Mononuclear cell (primary cell): ENCODE measurements around the gene FUT3. TPM values are rescaled to one million over a fixed set of nuclear protein-coding genes. Genes with fewer than 3 reads are reported as not detected.
"Not testable (repeated sequence)": the region's sequence is repeated elsewhere in the genome, so short reads cannot be mapped to it uniquely, and the experiment has no call there.

ENCODE experiments used
- H3K27me3 ChIP-seq: 2 replicates; pipeline ENCODE4 v1.6.0; 2011; ENCODE audit warnings: low read length, control low read depth; ENCODE audit not compliant: insufficient read depth
- H3K4me1 ChIP-seq: 2 replicates; pipeline ENCODE4 v1.5.1; 2011; ENCODE audit warnings: mild to moderate bottlenecking, low read length, control low read depth; ENCODE audit not compliant: insufficient read depth
- H3K4me3 ChIP-seq: 2 replicates; pipeline ENCODE4 v1.5.1; 2011; ENCODE audit warnings: mild to moderate bottlenecking, low read length, moderate library complexity
- H3K9me3 ChIP-seq: 2 replicates; pipeline ENCODE4 v1.5.1; 2011; ENCODE audit warnings: low read depth, mild to moderate bottlenecking, control low read depth, low read length
- total RNA-seq: library from RNA; depleted of rRNA; stranded (reverse); fragments of >200 nt; gene quantifications from one replicate; pipeline ENCODE4 v1.2.3, GENCODE V29; 2012

Gene FUT3
- total RNA-seq, 1 donor: 0.21 TPM

DNA sequence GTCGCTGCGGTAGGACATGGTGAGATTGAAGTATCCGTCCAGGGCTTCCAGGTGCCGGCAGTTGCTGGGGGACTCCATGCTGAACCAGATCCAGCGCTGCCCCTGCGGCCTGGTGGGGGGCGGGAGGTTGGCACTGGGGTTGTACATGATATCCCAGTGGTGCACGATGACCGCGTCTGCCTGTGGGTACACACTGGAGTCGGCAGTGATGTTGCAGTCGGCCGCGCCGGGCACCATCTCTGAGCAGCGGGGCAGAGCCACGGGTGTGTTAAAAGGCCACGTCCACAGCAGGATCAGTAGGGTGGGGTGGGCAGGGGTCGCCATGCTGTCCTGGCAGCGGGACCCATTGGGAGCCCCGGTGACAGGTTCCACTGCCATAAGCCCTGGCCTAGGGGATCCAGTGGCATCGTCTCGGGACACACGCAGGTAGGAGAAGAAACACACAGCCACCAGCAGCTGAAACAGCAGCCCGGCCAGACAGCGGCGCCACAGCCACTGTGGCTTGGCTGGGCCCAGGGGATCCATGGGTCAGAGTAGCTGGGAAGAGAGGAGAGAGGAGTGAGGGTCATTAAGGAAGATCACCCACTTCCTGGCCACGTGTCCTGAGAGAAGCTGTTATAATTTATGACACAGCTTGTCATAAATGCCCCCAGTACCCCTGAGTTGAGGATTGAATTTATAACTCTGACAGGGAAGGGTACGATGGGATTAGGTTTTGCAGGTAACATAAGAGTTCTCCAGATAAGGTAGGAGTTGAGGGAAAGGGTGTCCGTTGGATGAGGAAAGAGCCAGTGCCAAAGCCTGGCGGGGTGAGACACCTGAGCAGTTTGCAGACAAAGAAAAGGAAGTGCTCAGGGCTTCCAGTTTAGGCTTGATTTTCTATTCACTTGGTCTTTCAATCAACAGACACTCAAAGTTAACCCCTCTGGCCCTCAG, 16.2 kb upstream of the FUT3 start:
- H3K4me1 ChIP-seq: no peaks in the 10 kb centered on the region
- H3K4me3 ChIP-seq: no peak overlapping the region
- no peaks in the 10 kb centered on the region for H3K9me3 ChIP-seq
- no peaks in the 10 kb centered on the region for H3K27me3 ChIP-seq

DNA sequence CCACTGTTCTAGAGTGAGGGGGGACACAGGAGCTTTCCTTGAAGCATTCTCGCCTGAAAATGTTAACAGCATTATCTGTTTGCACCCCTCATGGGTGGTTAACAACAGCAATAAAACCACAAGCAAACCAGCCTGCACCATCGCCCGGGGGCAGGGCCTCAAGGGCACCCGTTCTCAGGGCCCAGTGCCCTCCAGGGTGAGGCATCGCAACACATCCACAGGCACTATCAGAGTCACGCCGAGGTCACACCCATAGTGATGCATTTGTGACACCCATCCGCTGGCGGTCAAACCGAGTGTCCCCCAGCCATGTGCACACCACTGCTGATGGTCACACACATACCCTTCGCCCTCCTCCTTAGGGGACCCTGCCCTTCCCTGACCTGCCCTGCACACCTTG, 14.5 kb upstream of the FUT3 start:
- Histone ChIP-seq H3K27me3 (no peaks in the 10 kb centered on the region), H3K4me3 (no peak overlapping the region), H3K4me1 (no peaks in the 10 kb centered on the region), H3K9me3 (no peaks in the 10 kb centered on the region)

DNA sequence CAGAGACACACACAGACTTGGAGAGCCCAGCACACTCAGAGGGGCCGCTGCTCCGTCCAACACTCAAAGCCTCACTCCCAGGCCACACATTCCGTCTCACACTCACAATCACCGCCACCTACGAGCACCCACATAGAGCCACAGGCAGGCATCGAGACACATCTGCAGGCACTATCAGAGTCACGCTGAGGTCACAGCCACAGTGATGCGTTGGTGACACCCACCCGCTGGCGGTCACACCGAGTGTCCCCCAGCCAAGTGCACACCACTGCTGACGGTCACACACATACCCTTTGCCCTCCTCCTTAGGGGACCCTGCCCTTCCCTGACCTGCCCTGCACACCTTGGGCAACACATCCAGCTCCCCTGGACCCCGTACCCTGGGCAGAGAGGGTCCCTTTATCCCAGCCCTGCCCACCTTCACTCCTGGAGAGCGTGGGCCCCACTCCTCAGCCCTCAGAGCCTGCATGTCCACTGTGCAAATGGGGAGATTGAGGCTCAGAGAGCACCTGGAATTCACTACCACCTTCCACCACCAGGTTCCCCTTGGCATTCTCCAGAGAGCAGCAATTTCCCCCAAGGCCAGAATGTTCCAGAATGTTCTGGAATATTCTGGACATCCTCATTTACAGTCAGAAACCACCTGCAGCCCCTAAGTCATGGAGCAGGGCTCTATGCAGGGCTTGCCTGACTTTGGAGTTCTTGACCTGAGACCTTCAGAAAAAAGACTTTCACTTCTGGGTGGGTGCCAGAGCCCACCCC, 13.7 kb upstream of the FUT3 start:
- Histone ChIP-seq H3K4me1 (no peaks in the 10 kb centered on the region), H3K27me3 (no peaks in the 10 kb centered on the region), H3K9me3 (no peaks in the 10 kb centered on the region), H3K4me3 (no peak overlapping the region)

- Histone ChIP-seq H3K4me1 (no peaks in the 10 kb centered on the region), H3K4me3 (no peak overlapping the region), H3K27me3 (no peaks in the 10 kb centered on the region), H3K9me3 (no peaks in the 10 kb centered on the region)
Observed at GRCh38 chr19:5864013-5864720, 12.9 kb upstream of the FUT3 start.

GRCh38 chr19:5863030-5863665, 11.9 kb upstream of the FUT3 start:
- H3K27me3 ChIP-seq: no peaks in the 10 kb centered on the region
- no peaks in the 10 kb centered on the region for H3K9me3 ChIP-seq
- no peak overlapping the region for H3K4me3 ChIP-seq
- H3K4me1 ChIP-seq: no peaks in the 10 kb centered on the region

DNA sequence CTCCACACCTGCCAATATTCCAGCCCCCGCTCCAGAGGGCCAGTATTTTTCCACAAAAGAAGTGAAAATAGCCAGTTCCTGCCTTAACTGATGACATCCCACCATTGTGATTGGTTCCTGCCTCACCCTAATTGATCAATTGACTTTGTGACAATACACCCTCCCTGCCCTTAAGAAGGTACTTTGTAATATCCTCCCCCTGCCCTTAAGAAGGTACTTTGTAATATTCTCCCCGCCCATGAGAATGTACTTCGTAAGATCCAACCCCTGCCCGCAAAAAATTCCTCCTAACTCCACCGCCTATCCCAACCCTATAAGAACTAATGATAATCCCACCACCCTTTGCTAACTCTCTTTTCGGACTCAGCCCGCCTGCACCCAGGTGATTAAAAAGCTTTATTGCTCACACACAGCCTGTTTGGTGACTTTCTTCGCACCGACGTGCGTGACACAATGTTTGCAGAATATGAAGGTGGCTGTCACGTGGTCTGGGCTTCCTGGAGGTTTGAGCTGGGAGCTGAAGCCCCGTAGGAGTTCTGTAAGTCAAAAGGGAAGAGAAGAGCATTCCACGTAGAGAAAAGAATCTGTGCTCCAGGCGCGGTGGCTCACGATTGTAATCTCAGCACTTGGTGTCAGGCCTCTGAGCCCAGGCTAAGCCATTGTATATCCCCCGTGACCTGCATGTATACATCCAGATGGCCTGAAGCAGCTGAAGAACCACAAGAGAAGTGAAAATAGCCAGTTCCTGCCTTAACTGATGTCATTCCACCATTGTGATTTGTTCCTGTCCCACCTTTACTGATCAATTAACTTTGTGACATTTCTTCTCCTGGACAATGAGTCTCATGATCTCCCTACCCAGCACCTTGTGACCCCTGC, 6.2 kb upstream of the FUT3 start:
- H3K27me3 ChIP-seq: no peaks in the 10 kb centered on the region
- H3K4me3 ChIP-seq: no peak overlapping the region
- no peaks in the 10 kb centered on the region for H3K4me1 ChIP-seq
- H3K9me3 ChIP-seq: no peaks in the 10 kb centered on the region

GRCh38 chr19:5855151-5855550, 3.9 kb upstream of the FUT3 start:
- not testable (repeated sequence) for H3K4me3 ChIP-seq, H3K9me3 ChIP-seq, H3K27me3 ChIP-seq, H3K4me1 ChIP-seq

GRCh38 chr19:5854121-5854520, 2.9 kb upstream of the FUT3 start:
- not testable (repeated sequence) for H3K4me1 ChIP-seq, H3K27me3 ChIP-seq, H3K4me3 ChIP-seq, H3K9me3 ChIP-seq

DNA sequence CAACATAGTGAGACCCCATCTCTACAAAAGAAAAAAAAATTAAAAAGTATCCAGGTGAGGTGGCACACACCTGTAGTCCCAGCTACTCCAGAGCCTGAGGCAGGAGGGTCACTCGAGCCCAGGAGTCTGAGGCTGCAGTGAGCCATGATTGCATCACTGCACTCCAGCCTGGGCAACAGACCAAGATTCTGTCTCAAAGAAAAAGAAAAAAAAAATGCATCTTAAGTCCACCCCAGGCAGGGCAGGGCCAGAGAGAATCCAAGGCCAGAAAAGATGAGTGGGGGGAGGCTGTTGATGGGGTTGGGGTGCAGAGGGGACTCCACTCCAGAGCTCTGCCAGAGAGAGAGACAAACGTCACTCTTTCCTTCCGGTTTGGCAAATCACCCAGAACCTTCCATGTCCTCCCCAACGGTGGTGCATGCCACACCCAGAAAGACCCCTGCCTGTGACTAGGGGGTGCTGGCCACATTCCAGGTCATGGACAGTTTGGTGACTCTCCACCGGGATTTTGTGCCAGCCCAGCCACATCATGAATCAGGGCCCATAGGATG, 431 bp downstream of the FUT3 start:
- no peak overlapping the region for H3K4me3 ChIP-seq
- no peaks in the 10 kb centered on the region for H3K27me3 ChIP-seq

DNA sequence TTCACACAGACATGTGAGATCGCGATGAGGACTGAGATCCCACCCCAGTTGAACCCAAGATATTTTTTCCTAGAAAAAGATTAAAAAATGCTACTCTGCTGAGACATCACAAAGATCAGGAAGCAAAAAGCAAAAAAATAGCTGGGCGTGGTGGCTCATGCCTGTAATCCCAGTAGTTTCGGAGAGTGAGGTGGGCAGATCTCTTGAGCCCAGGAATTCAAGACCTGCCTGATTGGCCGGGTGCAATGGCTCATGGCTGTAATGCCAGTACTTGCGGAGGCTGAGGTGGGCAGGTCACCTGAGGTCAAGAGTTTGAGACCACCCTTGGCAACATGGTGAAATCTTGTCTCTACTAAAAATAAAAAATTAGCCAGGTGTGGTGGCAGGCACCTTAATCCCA, 1.1 kb downstream of the FUT3 start:
- H3K27me3 ChIP-seq: no peaks in the 10 kb centered on the region
- no peak overlapping the region for H3K4me3 ChIP-seq
- no peaks in the 10 kb centered on the region for H3K9me3 ChIP-seq
- no peaks in the 10 kb centered on the region for H3K4me1 ChIP-seq

More for the DNA sequence above, 431 bp downstream of the FUT3 start:
- no peaks in the 10 kb centered on the region for H3K4me1 ChIP-seq
- no peaks in the 10 kb centered on the region for H3K9me3 ChIP-seq

DNA sequence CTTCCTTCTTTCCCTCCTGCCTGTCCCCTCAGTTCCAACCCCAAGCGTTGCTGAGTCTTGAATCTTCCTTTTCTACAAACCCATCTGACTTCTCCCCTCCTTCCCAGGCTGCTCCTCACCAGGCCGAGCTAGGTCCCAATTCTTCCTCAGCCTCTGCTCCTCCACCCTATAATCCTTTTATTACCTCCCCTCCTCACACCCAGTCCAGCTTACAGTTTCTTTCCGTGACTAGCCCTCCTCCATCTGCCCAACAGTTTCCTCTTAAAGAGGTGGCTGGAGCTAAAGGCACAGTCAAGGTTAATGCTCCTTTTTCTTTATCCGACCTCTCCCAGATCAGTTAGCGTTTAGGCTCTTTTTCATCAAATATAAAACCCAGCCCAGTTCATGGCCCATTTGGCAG, 2.6 kb downstream of the FUT3 start:
- H3K4me1 ChIP-seq, H3K27me3 ChIP-seq, H3K4me3 ChIP-seq, H3K9me3 ChIP-seq: not testable (repeated sequence)

DNA sequence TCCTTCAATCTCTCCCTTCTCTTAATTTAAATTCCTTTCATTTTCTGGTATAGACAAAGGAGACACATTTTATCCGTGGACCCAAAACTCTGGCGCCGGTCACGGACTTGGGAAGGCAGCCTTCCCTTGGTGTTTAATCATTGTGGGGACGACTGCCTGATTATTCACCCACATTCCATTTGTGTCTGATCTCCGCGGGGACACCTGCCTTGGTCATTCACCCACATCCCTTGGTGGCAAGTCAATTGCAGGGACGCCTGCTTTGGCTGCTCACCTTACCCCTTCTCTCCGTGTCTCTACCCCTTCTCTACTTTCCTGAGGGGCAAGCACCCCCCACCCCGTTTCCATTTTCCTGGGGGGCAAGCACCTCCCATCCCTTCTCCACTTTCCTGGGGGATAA, 3.4 kb downstream of the FUT3 start:
- not testable (repeated sequence) for H3K27me3 ChIP-seq, H3K9me3 ChIP-seq, H3K4me3 ChIP-seq, H3K4me1 ChIP-seq

- Histone ChIP-seq H3K4me3 (no peak overlapping the region), H3K27me3 (no peaks in the 10 kb centered on the region), H3K4me1 (no peaks in the 10 kb centered on the region), H3K9me3 (no peaks in the 10 kb centered on the region)
Observed at GRCh38 chr19:5844456-5845433, 6.5 kb downstream of the FUT3 start.
